Hepatocyte (in vitro differentiated cells): ENCODE measurements around the gene TMEM107.

Experiments used
- EZH2 ChIP-seq: fragments of 200-600 bp; sonication (generic); IDR thresholded peaks from 2 replicates; pipeline ENCODE4 v1.6.1; 2016; ENCODE audit warnings: antibody characterized with exemption, mild to moderate bottlenecking, borderline replicate concordance
- EZH2phosphoT487 ChIP-seq: fragments of 200-600 bp; sonication (generic); IDR thresholded peaks from one replicate; pipeline ENCODE4 v1.6.1; 2018; ENCODE audit warnings: antibody characterized with exemption, mild to moderate bottlenecking, low read depth, moderate library complexity; ENCODE audit not compliant: unreplicated experiment, severe bottlenecking
- TF ChIP-seq, protein P1 (sequence below): fragments of 200-600 bp; sonication (generic); IDR thresholded peaks from 2 replicates; pipeline ENCODE4 v1.5.1; 2016; ENCODE audit warnings: antibody characterized with exemption, mild to moderate bottlenecking; ENCODE audit not compliant: poor library complexity

DNA sequence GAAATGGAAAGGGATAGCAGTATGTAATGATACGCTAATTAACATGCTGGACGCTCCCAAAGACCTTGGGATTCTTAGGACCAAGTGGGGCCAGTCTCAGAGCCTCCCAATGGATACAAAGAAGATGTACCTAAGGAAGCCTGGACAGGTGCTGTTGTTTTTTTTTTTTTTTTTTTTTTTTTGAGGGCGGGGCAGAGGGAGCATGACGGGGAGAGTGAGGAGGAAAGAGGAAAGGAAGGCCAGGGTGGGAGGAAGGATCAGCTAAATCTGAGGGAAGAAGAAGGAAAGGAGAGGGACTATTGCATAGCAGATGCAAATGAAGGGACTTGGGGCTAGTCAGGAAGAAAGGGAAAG, 16.0 kb downstream of the TMEM107 start:
- TF ChIP-seq, protein P1, sequence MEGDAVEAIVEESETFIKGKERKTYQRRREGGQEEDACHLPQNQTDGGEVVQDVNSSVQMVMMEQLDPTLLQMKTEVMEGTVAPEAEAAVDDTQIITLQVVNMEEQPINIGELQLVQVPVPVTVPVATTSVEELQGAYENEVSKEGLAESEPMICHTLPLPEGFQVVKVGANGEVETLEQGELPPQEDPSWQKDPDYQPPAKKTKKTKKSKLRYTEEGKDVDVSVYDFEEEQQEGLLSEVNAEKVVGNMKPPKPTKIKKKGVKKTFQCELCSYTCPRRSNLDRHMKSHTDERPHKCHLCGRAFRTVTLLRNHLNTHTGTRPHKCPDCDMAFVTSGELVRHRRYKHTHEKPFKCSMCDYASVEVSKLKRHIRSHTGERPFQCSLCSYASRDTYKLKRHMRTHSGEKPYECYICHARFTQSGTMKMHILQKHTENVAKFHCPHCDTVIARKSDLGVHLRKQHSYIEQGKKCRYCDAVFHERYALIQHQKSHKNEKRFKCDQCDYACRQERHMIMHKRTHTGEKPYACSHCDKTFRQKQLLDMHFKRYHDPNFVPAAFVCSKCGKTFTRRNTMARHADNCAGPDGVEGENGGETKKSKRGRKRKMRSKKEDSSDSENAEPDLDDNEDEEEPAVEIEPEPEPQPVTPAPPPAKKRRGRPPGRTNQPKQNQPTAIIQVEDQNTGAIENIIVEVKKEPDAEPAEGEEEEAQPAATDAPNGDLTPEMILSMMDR: no peak
- TF ChIP-seq EZH2: no peak
- no peak for TF ChIP-seq EZH2phosphoT487
